NCI-H1105 treated with DMSO at 0.1 percent for 48 hours (cell line): ENCODE data around the gene TAS1R3.

ENCODE experiments used
- DNase-seq: peaks from one replicate; lab custom pipeline; 2025; lab: John Stamatoyannopoulos, UW

TAS1R3 gene

GRCh38 chr1:1331068-1331965 is at the start of gene TAS1R3:
Gene TAS1R3 (plus strand): TSS chr1:1331280. CDS start chr1:1331346, 66 bp downstream.
- no peak for DNase-seq

DNA sequence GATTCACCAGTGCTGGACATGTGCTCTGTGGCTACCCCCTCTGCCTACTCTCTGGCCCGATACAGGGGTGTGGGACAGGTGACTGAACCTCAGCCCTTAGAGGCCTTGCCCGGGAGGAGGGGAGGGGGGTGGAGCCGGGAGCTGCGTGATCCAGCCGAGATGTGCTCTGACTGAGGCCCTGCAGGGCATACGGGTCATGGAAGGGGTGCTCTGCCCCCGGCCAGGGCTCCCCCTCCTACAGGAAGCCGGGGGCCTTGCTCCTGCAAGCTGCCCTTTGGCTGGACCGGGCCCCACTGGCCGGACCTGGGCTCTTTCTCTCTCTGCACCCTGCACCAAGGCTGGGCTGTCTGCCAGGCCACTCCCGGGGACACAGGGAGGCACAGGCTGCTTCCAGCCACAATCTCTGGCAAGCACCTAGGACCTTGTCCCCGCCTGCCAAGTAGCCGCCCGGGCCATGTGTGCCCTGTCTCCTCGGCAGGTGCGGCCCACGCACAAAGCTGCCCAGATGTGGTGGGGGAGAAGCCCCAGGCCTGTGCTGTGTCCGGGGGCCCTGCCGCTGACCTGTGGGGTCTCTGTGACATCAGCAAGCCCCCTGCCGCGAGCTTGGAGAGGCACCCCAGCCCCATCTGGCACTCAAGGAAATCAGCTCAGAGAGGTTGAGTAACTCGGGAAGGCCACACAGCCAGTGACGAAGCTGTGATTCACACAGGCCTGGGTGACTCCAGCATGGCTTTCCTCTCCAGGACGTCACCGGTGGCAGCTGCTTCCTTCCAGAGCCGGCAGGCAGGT is 49.4 kb upstream of the TAS1R3 start:
- peak; percentile 7 for DNase-seq

- no peak for DNase-seq
Observed at GRCh38 chr1:1282998-1283397, 48.1 kb upstream of the TAS1R3 start.

- peak; percentile 1 for DNase-seq
Observed at GRCh38 chr1:1283821-1284220, 47.3 kb upstream of the TAS1R3 start.

DNA sequence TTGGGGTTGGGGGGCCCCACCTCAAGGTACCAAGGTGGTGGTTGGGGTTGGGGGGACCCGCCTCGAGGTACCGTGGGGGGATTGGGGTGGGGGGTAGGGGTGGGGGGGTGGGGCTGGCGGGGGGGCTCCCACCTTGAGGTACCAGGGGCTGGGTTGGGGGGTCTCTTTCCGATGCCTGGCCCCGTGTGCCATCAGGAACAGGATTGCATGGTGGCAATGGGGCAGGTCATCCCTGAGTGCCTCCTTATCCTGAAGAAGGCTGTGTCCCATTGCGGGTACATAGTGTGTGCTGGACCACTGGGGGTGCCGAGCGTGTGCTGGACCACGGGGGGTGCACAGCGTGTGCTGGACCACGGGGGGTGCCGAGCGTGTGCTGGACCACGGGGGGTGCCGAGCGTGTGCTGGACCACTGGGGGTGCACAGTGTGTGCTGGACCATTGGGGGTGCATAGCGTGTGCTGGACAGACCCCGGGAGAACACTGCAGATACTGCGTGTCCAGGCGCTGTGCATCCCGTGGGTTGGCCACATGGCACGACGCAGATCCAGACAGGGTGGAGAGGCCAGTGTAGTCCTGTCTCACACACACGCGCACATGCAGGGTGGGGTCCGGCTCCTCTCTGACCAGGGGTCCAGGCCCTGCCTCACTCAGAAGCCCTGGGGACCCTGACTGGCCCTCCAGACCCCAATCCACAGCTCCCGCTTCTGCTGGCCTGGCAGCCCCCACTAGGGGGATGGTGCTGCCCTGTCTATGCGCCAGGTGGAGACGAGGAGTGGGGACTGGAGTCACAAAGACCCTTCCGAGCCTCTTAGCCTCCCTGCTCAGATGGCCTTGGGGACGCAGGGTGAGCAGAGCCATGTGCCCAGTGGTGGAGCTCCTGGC is 46.6 kb upstream of the TAS1R3 start:
- DNase-seq = no peak

DNA sequence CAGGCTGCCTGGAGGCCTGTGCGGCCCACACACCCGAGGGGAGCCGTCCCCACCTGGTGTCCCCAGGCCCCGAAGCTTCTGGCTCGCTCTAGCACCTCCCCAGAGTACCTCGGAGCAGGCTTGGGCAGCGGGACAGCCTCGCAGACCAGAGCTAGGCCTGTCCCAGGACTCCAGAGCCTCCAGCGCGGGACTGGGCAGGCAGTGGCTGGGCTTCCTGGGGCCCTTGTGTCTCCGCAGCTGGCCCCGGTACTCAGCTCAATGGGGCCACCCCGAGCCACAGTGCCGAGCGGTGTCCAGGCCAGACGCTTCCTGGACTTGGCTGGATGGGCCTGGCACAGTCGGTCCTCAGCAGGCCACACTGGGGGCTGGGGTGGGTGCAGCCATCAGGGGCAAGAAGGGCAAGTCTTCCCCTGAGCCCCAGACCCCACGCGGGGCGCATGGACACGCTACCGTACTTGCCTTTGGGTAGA is 45.9 kb upstream of the TAS1R3 start:
- DNase-seq = no peak

DNA sequence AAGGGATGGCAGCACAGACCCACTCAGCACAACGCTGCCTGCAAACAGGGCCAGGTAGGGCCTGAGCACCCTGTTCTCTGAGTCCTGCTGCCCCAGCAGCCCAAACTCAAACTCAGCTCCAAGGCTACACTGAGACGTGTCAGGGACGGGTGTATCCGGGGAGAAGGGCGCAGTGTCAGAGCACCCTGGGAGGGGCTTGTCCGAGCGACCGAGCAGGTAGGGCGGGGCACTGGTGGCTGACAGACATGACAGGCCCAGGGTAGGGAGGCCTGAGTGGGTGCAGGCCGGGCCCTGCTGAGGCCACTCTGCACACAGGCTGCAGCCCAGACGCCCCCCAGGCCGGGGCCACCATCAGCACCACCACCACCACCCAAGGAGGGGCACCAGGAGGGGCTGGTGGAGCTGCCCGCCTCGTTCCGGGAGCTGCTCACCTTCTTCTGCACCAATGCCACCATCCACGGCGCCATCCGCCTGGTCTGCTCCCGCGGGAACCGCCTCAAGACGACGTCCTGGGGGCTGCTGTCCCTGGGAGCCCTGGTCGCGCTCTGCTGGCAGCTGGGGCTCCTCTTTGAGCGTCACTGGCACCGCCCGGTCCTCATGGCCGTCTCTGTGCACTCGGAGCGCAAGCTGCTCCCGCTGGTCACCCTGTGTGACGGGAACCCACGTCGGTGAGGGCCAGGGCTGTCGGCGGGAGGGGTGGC is 45.3 kb upstream of the TAS1R3 start:
- DNase-seq = no peak

- DNase-seq = no peak
Observed at GRCh38 chr1:1286313-1287261, 44.5 kb upstream of the TAS1R3 start.

DNA sequence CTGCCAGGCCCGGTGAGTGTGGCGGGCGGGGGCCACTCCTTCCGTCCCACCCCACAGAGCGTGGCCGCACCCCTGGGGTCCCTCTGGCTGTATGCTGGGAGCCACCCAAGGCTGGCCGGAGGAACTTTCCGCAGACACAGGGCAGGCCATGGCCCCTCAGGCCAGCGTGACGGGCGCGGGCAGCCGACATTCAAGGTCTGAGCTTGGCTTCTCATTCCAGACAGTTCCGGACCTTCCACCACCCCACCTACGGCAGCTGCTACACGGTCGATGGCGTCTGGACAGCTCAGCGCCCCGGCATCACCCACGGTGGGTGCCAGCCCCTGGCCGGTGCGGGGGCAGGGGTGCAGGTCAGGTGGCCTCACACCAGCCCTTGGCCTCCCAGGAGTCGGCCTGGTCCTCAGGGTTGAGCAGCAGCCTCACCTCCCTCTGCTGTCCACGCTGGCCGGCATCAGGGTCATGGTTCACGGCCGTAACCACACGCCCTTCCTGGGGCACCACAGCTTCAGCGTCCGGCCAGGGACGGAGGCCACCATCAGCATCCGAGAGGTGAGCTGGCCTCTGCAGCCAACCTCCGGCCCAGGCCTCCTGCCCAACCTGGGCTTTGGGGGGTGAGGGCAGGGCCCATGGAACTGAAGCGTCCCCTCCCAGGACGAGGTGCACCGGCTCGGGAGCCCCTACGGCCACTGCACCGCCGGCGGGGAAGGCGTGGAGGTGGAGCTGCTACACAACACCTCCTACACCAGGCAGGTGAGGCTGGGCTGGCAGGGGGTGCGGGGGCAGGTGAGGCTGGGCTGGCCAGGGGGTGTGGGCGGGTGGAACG is 43.6 kb upstream of the TAS1R3 start:
- no peak for DNase-seq

DNA sequence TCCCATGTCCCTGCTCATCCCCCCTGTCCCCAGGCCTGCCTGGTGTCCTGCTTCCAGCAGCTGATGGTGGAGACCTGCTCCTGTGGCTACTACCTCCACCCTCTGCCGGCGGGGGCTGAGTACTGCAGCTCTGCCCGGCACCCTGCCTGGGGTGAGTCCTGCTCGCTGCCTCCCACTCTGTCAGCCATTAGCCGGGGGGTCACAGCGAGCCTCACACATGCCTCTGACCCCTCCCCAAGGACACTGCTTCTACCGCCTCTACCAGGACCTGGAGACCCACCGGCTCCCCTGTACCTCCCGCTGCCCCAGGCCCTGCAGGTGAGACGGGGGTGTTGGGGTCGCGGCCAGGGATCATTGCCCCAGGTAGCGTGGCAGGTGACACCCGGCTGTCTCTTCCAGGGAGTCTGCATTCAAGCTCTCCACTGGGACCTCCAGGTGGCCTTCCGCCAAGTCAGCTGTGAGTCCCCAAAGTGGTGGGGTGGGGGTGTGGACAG is 40.8 kb upstream of the TAS1R3 start:
- DNase-seq = no peak

DNA sequence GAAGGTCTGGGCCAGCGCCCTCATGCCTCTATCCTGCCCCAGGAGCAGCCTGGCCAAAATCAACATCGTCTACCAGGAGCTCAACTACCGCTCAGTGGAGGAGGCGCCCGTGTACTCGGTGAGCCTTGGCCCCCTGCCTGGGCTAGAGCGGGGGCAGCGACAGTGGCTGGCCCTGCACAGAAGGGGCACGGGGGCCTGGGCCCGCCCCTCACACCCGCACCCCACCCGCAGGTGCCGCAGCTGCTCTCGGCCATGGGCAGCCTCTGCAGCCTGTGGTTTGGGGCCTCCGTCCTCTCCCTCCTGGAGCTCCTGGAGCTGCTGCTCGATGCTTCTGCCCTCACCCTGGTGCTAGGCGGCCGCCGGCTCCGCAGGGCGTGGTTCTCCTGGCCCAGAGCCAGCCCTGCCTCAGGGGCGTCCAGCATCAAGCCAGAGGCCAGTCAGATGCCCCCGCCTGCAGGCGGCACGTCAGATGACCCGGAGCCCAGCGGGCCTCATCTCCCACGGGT is 40.0 kb upstream of the TAS1R3 start:
- DNase-seq = peak; percentile 41

GRCh38 chr1:1291548-1292441 is 39.3 kb upstream of the TAS1R3 start:
- DNase-seq = peak; percentile 83

DNA sequence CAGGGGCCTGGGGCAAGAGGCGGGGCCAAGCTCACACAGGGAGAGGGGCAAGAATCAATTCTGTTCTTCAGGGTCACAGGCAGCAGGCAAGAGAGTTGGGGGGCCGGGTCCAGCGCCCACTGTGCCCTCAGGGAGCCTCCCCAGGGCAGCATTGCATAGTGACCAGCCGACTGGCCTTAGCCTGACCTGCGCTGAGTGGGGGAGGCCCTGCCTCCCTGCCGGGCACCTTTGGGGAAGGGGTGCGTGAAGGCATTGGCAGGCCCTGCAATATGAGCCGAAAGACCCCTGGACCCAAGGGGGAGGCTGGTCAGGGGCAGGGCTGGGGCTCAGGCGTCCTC is 38.7 kb upstream of the TAS1R3 start:
- DNase-seq = no peak

DNA sequence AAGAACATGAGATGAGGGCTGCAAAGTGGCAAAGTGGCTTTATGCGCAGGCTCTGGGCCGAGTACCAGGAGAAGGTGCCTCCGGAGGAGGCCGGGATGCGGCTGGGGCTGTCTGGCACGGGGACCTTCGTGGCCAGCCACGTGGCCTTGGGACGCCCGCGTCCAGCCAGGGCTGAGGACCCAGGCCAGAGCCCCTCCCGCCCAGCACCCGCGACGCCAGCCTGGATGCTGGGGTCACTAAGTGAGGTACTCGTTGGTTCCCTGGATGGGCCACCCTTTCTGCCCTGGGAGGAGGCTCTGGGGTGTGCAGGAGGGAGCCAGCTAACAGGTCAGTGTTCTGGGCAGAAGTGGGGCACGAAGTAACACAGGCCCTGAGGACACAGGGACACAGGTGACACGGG is 38.2 kb upstream of the TAS1R3 start:
- no peak for DNase-seq

GRCh38 chr1:1293263-1294249 is 37.5 kb upstream of the TAS1R3 start:
- no peak for DNase-seq

- no peak for DNase-seq
Observed at GRCh38 chr1:1294250-1294890, 36.7 kb upstream of the TAS1R3 start.
